HG02885 (cell line): ENCODE measurements around the gene OPTN.
"Not testable (repeated sequence)": the region's sequence is repeated elsewhere in the genome, so short reads cannot be mapped to it uniquely, and the experiment has no call there.

Experiments used
- ATAC-seq: cut with Tn5 transposase; IDR thresholded peaks from one replicate; pipeline ENCODE4 v1.9.1; 2021; ENCODE audit warnings: mild to moderate bottlenecking; ENCODE audit not compliant: unreplicated experiment, poor library complexity

The OPTN gene

DNA sequence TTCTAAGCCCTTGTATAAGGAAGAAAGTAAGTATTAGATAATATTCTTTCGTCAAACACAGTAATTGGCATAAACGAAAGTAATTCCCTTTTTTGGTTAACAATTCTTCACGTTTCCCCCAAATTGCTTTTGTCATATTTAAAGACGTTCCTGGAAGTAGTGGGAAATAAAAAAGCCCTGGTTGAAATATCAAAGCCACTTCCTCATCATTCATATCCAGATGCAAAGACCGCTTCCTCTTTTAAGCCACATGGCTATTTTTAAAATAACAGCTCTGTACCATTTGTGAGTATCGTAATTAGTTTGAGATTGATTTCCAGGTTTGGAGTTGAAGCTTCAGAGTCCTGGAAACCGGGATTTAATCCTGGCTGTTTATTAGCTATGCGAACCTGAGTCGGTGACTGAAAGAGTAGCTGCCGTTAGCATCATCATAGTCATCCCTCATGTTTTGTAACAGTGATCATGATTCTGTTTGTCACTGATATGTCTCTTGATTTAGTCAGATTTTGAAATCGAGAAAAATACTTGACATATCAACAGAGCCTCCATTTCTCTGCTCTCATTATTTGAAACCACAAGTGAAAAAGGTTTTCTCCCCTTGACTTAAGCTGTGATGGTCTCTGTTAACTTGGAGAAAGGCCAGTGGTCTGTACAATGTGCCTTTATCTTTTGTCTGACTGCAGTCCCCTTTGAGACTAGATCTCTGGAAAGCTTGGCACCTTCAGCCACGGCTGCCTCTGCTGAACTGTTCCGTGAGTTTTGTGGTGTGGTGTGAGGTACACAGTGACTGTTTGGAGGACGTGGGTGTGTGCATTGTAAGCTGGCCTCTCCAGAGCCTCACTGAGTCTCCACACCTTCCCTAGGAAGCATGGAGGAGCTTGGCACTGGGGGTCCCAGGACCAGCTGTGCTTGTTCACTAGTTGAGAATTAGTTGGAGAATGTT is 18.1 kb downstream of the OPTN start:
- peak; percentile 36 for ATAC-seq

DNA sequence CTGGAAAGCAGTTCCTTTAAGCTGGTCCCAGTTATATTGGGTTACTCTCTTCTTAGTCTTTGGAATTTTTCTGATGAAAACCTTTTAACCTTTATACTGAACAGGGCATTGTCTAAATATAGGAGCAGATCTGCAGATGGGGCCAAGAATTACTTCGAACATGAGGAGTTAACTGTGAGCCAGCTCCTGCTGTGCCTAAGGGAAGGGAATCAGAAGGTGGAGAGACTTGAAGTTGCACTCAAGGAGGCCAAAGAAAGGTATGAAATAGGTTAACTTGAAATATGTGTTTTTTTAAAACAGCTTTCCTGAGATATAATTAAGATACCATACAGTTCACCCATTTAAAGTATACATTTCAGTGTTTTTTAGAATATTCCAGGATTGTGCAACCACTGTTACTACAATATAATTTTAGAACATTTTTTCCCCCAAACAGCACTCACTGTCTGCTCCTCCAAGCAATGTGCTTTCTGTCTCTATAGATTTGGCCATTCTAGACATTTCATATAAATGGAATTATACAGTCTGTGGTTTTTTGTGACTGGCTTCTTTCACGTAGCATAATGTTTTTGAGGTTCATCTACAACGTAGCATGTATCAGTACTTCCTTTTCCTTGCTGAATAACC is 18.9 kb downstream of the OPTN start:
- ATAC-seq = no peak

DNA sequence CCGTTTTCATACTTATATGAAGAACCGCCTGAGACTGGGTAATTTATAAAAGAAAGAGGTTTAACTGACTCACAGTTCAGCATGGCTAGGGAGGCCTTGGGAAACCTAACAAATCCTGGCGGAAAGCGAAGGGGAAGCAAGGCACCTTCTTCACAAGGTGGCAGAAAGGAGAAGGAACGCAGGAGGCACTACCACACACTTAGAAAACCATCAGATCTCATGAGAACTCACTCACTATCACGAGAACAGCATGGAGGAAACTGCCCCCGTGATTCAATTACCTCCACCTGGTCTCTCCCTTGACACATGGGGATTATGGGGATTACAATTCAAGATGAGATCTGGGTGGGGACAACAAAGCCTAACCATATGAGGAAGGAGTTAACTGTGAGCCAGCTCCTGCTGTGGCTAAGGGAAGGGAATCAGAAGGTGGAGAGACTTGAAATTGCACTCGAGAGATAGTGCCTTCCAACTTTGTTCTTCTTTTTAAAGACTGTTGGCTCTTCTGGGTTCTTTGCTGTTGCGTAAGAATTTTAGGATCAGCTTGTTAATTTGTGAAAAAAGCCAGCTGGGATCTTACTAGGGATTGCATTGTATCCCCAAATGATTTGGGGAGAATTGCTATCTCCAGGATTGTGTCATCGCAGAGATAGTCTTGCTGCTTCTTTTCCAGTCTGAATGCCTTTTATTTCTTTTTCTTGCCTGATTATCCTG is 21.0 kb downstream of the OPTN start:
- ATAC-seq = no peak

DNA sequence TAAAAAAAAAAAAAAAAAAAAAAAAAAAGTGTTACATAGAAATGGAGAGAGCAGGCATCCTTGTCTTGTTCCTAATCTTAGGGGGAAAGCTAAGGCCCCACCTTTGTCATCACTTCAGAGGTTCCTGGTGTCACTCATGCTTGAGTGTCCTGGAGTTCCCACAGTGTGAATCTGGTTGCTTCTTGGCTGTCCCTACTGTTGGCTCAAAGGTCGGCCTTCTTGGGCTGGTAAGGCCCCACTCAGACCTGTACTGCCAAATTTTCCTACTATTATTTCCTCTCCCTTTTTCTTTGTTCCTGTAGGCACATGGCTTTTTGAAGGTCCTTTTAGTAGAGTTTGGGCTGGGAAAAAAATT is 21.5 kb downstream of the OPTN start:
- no peak for ATAC-seq

DNA sequence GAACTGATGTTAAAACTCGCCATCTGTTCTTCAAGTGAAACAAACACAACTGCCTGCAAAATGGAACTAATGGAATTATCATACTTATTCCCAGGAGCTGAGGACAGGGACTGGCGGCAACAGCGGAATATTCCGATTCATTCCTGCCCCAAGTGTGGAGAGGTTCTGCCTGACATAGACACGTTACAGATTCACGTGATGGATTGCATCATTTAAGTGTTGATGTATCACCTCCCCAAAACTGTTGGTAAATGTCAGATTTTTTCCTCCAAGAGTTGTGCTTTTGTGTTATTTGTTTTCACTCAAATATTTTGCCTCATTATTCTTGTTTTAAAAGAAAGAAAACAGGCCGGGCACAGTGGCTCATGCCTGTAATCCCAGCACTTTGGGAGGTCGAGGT is 36.7 kb downstream of the OPTN start:
- ATAC-seq = no peak

DNA sequence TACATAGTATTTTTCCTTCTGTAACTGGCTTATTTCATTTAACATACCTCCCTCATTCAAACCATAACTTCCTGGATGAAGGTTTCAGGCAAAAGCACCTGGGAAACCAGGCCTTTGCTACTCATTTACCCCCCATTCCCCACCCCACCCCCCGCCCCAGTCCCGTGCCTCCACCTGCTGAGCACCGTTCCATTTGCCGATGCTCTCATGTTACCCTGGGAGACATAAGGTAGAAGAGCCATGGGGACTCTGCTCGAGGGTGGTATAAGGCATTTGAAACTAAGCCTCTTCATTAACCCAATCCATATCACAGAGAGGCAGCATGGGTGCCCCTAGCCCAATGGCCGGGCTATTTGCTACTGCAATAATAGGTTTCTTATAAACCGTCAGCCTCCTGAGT is 39.2 kb downstream of the OPTN start:
- ATAC-seq = no peak

DNA sequence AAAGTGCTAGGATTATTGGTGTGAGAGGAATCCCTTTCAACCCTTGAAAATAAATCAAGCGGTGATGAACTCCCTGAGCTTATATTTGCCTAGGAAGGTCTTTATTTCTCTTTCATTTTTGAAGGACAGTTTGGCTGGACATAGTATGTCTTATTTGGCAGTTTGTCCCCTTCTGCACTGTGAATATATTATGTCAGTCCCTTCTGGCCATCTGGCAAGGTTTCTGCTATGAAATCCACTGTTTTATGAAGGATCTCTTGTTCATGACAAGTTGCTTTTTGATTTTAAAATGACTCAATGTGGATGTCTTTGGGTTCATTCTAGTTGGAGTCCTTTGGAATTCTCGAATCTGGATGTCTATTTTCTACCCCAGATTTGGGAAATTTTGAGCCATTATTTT is 39.7 kb downstream of the OPTN start:
- no peak for ATAC-seq

DNA sequence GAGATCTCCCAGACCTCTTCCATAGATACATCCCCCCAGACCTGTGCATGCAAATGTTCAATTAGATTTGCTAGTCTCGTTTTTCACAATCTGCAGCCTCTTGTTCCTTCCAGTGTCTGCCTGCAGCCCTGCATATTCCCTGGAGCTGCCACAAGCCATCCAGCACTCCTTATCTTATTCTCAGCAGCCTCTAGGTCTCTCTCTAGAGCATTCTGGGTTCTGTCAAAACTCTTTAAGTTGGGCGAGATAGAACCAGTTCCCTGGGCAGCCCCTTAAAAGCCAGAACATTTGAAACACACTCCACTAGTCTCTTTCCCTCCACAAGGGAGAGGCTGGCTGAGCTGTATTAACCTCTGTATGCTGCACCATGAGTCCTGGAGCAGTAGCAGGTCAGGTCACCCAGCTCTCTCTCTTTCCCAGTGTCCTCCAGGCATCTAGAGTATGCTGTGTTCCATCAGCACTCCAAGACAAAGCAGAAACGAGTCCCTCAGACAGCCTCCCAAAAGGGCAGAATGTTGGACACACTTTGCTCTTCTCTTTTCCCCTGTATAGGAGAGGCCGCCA is 40.7 kb downstream of the OPTN start:
- ATAC-seq = no peak

DNA sequence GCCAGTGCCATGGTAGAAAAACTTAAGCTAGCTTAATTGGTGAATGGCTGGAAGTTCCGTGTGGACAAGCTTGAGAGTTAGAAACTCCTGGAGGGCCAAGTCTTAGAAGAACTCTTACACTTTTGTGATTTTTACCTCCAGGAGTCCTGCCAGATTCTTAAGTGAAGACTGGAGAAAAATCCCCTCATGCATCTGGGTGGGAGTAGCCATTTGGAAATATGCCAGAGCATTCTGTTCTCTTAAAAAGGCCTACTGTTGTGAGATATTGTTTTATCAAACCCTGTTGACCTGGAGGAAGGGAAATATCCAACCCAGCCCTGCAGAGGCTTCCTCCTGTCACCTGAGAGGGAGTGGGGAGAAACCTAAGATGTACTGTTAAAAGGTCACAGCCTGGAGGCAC is 43.8 kb downstream of the OPTN start:
- ATAC-seq = no peak

DNA sequence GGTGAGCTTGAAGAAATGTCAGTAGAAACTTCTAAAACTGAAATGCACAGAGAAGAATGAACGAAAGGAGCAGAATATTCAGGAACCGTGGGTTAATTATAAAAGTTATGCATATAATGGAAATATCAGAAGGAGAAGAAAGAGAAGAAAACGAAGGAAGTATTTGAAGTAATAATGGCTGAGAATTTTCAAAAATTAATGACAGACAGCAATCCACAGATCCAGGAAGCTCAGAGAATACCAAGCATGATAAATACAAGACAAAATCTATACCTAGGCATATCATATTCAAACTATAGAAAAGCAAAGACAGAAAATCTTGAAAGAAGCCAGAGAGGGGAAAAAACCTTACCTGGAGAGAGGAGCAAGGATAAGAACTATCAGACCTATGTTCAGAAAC is 44.9 kb downstream of the OPTN start:
- no peak for ATAC-seq

DNA sequence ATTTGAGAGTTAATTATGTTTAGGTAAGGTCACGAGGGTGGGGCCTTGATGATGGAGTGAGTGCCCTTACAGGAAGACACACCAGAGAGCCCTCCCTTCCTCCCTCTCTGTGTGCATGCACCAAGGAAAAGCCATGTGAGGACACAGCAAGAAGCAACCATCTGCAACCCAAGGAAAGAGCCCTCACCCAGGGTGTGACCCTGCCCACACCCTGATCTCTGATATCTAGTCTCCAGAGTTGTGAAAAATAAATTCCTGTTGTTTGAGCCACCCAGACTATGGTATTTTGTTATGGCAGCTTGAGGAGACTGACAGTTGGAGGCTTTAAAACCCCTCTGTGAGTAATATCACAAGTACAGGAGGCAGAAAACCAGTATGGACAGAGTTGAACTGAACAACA is 46.4 kb downstream of the OPTN start:
- no peak for ATAC-seq

DNA sequence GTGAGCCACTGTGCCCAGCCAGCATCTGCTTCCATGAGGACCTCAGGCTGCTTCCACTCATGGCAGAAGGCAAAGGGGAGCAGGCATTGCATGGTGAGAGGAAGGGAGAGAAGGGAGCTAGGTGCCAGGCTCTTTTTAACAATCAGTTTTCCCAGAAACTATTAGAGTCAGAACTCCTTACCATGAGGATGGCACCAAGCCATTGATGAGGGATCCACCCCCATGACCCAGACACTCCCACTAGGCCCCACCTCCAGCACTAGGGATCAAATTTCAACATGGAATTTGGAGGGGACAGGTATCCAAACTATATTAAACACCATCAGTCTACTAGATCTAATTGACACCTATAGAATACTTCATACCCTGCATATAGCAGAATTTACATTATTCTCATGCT is 47.2 kb downstream of the OPTN start:
- ATAC-seq = no peak

DNA sequence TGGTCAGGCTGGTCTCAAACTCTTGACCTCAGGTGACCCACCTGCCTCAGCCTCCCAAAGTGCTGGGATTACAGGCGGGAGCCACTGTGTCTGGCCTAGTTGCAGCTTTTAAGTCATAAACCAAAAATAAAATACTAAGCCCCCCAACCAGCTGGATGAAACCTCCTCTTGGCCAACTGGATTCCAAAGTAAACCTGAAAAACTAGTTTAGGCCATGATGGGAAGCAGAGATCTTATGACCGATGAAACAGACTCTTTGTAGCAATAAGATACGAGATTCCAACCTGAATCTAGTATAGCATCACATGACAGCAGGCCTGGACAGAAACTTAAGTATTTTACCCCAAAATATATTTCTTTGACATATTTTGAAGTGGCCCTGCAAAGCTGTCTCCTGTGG is 52.3 kb downstream of the OPTN start:
- no peak for ATAC-seq

DNA sequence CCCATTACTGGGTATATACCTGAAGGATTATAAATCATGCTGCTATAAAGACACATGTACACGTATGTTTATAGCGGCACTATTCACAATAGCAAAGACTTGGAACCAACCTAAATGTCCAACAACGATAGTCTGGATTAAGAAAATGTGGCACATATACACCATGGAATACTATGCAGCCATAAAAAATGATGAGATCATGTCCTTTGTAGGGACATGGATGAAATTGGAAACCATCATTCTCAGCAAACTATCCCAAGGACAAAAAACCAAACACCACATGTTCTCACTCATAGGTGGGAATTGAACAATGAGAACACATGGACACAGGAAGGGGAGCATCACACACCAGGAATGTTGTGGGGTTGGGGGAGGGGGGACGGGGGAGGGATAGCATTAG is 55.9 kb downstream of the OPTN start:
- not testable (repeated sequence) for ATAC-seq

DNA sequence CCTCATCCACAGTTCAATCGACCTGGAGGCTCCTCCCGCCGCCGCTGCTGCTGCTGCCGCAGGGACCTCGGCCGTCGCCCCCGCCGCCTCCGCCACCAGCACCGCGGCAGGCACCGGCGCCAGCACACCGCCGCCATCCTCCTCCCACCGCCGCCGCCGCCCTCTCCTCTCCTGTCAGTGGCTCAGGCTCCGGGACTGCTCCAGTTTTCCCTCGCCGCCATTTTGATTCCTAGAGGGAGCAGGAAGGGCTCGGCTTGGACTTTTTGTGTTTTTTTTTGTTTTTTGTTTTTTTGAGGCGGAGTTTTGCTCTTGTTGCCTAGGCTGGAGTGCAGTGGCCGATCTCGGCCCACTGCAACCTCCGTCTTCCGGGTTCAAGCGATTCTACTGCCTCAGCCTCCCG is 58.4 kb downstream of the OPTN start:
- ATAC-seq = no peak

DNA sequence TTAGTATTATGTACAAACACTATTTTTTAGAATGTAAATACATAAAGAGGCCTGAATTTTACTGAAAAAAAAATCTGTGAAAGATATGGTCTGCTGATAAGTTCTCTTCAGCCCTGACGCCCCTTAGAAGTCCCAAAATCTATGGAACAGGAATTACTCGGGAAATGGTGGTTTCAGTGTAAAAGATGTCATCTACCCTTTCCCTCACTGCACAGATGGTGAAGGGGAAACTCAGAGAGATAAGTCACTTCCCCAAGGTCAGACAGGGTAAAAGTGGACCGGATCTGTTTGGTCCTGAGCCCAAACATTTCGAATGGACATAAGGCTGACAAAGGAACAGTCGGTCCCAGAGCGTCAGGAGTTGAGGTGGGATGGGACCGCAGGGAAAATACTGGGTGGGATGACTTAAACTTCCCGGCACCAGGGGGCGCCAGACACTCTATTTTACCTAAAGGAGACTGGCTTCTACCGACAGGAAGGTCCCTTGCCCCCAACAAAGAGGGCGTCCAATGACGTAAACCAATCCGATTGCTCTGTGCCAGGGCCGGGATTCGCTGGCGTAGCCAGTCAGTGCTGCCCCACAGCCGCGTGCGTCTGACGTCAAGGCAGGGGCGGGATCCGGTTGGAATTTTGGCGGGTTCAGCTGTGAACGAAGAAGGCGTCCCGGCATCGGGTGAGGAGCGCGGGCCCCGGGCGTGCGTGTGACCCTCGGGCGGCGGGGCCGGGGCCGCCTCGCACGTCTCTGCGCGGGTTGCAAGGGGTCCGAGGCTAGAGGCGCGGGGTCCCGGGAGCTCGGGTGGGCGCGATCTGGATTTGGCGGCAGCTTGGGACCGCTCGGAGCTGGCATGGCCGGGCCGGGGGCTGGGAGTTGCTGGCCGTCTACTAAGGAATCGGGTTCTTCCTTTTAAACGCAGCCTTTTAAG is 61.2 kb downstream of the OPTN start, which contains the start of gene MCM10:
TSS of gene MCM10 (plus strand) at position 625 of the 923 bp plus-strand sequence. CDS start 2,645 bp downstream, outside the sequence.
- peak; percentile 99 for ATAC-seq

DNA sequence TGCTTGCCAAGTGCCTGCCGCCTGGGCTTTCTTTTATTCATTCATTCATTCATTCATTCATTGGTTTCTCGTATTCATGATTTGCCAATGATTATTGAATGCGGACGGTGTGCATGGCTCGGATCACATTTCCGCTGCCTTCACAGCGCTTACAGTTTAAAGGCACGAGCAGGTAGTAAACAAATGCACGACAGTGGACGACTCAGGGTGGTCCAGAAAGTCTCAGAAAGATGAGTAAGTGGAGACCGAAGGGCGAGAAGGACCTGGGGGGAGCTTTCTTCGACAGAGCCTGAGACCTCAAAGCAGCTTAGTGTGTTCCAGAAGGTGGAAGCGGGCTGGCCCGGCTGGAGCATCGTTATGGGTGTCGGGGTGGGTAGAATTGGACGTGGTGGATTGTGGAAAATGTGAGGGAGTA is 61.9 kb downstream of the OPTN start:
- ATAC-seq = no peak

DNA sequence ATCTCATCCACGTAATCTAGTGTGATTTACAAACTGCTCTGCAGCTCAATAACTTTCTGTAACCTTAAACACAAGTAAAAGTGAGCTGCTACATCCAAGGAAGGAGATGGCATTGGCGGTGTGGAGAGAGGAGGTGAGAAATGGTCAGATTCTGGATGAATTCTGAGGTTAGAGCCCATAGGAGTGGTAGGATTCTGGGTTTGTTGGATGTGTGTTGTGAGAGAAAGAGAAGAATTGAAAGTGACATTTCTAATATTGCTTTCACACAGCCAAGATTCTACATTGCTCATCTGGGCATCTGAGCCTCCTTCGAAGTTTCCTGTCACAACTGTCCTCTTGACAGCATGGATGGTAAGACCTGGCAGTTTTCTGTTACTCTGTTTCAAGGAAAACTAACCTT is 63.9 kb downstream of the OPTN start:
- ATAC-seq = no peak

DNA sequence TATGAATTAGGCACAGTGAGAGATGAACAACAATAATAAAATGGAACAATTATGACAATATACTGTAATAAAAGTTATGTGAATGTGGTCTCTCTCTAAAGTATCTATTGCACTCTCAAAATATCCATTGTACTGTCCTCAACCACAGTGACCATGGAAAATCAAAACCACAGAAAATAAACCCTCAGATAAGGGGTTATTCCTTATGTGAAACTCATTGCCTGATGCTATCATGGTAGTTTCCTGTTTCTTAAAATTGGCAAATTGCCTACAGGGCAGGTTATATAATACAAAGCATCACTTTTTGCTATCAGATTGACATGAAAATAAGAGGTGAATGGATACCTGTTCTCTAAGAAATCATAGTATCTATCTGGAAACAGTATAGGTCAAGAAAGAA is 65.2 kb downstream of the OPTN start:
- ATAC-seq = no peak

DNA sequence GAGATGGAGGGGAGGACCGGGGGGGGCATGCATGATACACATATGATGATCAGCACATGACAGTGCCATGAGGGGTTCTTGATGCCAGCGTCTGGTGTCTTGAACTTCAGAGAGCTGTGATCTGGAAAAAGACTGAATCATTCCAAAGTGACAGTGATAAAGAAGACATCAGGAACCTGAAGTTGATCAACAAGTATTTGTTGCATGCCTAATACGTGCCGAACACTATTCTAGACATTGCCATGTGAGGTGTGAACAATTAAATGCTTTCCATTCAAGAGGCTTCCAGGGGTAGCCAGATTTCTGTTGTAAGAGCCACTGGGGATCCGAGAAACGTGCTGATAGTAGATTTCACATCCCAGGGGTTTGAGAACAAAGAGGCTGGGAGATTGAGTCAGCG is 67.6 kb downstream of the OPTN start:
- no peak for ATAC-seq
